ENCODE results near the gene SIGLEC9.

Gene SIGLEC9

GRCh38 chr19:51081476-51081875 is 43.2 kb upstream of the SIGLEC9 start:
- POLR2A ChIA-PET (ENCODE audit: low non-redundant PET), result no interaction called here
- CTCF ChIA-PET, result interaction anchor here (0.7 kb wide), 1 partner anchor 87 kb away, joined by 3 read pairs; no protein-coding TSS in a partner anchor
- no peak overlapping the region for H3K27ac ChIP-seq
- DNase-seq (ENCODE audit: low spot score), result no peak
- TF ChIP-seq CTCF (conservative IDR thresholded peaks at IDR 0.05; ENCODE audit: low read depth), result no peak

DNA sequence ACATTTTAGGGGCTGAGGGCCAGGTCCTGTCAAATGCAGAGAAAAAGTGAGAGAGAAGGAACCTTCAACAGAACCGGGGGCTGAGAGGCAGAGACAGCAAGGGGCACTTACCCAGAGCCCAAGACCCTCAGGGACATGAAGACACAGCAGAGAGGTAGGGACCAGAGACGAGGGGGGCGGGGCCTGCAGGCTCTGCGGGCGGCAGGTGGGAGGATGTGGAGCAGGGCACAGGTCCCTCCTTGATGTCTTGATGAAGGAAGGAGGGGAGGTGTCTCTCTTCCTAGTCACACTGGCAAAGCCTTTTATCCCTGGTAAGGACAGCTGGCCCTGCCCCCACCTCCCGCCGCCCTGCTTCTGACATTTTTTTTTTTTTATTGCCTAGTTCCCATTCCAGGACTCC is 42.1 kb upstream of the SIGLEC9 start, which contains the start of gene KLK14:
TSS of gene KLK14 (minus strand) at position 277 of the 400 bp plus-strand sequence. CDS start at position 4, 273 bp downstream.
- no peak within 1 kb of the TSS for H3K27ac ChIP-seq
- ChIA-PET POLR2A (ENCODE audit: low non-redundant PET) (no interaction called here), CTCF (no interaction called here)
- DNase-seq (ENCODE audit: low spot score), result no peak
- no peak for TF ChIP-seq CTCF (conservative IDR thresholded peaks at IDR 0.05; ENCODE audit: low read depth)

DNA sequence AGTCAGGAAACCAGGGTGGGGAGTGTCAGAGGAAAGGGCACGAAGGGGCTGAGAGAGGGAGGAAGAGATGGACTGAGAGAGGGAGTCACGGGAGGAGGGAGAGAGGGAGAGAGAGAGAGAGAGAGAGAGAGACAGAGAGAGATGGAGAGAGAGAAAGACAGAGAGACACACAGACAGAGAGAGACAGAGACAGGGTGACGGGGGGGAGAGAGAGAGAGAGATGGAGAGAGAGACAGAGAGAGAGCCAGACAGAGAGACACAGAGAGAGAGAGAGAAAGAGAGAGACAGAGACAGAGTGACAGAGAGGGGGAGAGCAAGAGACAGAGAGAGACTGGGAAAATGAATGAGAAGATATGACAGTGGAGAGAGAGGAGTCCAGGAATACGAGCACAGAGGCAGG is 41.5 kb upstream of the SIGLEC9 start:
- ChIA-PET POLR2A (ENCODE audit: low non-redundant PET) (no interaction called here), CTCF (no interaction called here)

GRCh38 chr19:51083783-51084182 is 40.9 kb upstream of the SIGLEC9 start:
- POLR2A ChIA-PET (ENCODE audit: low non-redundant PET), result no interaction called here

More for the DNA sequence above, 41.5 kb upstream of the SIGLEC9 start:
- no peak for DNase-seq (ENCODE audit: low spot score)
- no peak for TF ChIP-seq CTCF (conservative IDR thresholded peaks at IDR 0.05; ENCODE audit: low read depth)
- no peak overlapping the region for H3K27ac ChIP-seq

GRCh38 chr19:51084505-51084904 is 40.2 kb upstream of the SIGLEC9 start:
- no peak for TF ChIP-seq CTCF (conservative IDR thresholded peaks at IDR 0.05; ENCODE audit: low read depth)
- no peak overlapping the region for H3K27ac ChIP-seq
- ChIA-PET POLR2A (ENCODE audit: low non-redundant PET) (no interaction called here), CTCF (no interaction called here)
- no peak for DNase-seq (ENCODE audit: low spot score)

More at GRCh38 chr19:51083783-51084182, 40.9 kb upstream of the SIGLEC9 start:
- no peak for TF ChIP-seq CTCF (conservative IDR thresholded peaks at IDR 0.05; ENCODE audit: low read depth)
- no peak for DNase-seq (ENCODE audit: low spot score)
- CTCF ChIA-PET, result no interaction called here
- no peak overlapping the region for H3K27ac ChIP-seq

- no peak overlapping the region for H3K27ac ChIP-seq
- no peak for DNase-seq (ENCODE audit: low spot score)
- ChIA-PET POLR2A (ENCODE audit: low non-redundant PET) (no interaction called here), CTCF (interaction anchor here (0.7 kb wide), 1 partner anchor 71 kb away, joined by 3 read pairs; no protein-coding TSS in a partner anchor)
- no peak for TF ChIP-seq CTCF (conservative IDR thresholded peaks at IDR 0.05; ENCODE audit: low read depth)
Measured at GRCh38 chr19:51086153-51086850, 38.4 kb upstream of the SIGLEC9 start.
